Measurements from ENCODE around the gene CTSS.

Gene CTSS

GRCh38 chr1:150696590-150696989, 69.0 kb downstream of the CTSS start:
- DNase-seq = peak in 1 of 2 experiments; percentile 47

GRCh38 chr1:150696162-150696561, 69.4 kb downstream of the CTSS start:
- DNase-seq = no peak

- no peak for DNase-seq
These were observed 70.0 kb downstream of the CTSS start for GRCh38 chr1:150695561-150695960.

- no peak for DNase-seq
These were observed 72.9 kb downstream of the CTSS start for GRCh38 chr1:150692720-150693119.

GRCh38 chr1:150688763-150689162, 76.8 kb downstream of the CTSS start:
- DNase-seq = no peak

- DNase-seq = no peak
These were observed 79.3 kb downstream of the CTSS start for GRCh38 chr1:150686275-150686674.

GRCh38 chr1:150683914-150684313, 81.7 kb downstream of the CTSS start:
- no peak for DNase-seq
